Measurements from ENCODE around the gene ABLIM2. TPM values are rescaled to one million over a fixed set of nuclear protein-coding genes. Genes with fewer than 3 reads are reported as not detected.

ABLIM2 gene
- total and polyA plus RNA-seq, 2 donors (not counting 1 experiment from before 2014, with no cell fraction given), result 3.3 to 79.0 TPM

DNA sequence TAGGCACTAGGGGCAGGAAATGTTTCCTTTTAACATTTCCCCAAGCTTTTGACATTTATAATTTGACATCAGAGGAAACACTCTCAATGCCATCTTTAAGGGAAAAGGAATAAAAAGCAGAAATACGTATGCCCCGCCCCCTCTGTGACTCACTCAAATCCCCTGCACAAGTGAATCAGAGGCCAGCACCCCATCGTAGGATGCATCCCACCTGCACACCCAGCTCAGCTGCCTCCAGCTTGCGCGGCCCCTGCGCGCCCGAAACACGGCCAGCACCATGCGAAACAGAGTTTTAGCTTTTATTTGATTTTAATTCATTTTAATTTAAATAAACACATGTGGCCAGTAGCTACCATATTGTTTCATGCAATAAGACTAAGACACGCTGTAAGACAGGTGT, 29.5 kb downstream of the ABLIM2 start:
- Histone ChIP-seq H3K4me1 (ENCODE audit: control insufficient read depth in 2 of 2, insufficient read depth in 2 of 2, low read length in 2 of 2) (peaks cover 0 to 6% of the 10 kb centered on the region in 2 donors), H3K9me3 (ENCODE audit: control extremely low read depth in 1 of 3, control insufficient read depth in 2 of 3, insufficient read depth in 1 of 3, low read length in 2 of 3) (peaks cover 0 to 6% (median 0%) of the 10 kb centered on the region in 3 donors), H4K20me1 (ENCODE audit: control insufficient read depth, insufficient read depth, low read length, poor library complexity, severe bottlenecking) (no peaks in the 10 kb centered on the region), H3K36me3 (replicated peaks in 1 of 2; ENCODE audit: control extremely low read depth in 1 of 2, control insufficient read depth in 1 of 2, extremely low read depth in 1 of 2, insufficient read depth in 2 of 2, low read length in 1 of 2) (no peaks in the 10 kb centered on the region), H3K27ac (ENCODE audit: low read length in 2 of 2) (no peak overlapping the region), H2AFZ (ENCODE audit: insufficient read depth, low read depth, low read length, poor library complexity, severe bottlenecking) (no peak overlapping the region), H3K4me3 (ENCODE audit: control extremely low read depth in 1 of 5, extremely low read depth in 1 of 5, insufficient read depth in 1 of 5, low read depth in 2 of 5, low read length in 4 of 5) (no peak overlapping the region), H3K4me2 (replicated peaks; ENCODE audit: low read depth, low read length, poor library complexity, severe bottlenecking) (no peak overlapping the region), H3K9ac (ENCODE audit: low read length) (no peak overlapping the region), H3K27me3 (replicated peaks in 1 of 4; ENCODE audit: control extremely low read depth in 1 of 4, control insufficient read depth in 3 of 4, insufficient read depth in 4 of 4, low read length in 3 of 4) (peaks cover 0 to 2% (median 0%) of the 10 kb centered on the region in 4 experiments), H3K79me2 (ENCODE audit: control insufficient read depth, insufficient read depth, low read length) (no peaks in the 10 kb centered on the region)
- Mint-ChIP-seq H3K27me3 (peaks cover 19% of the 10 kb centered on the region), H3K9me3 (ENCODE audit: insufficient read depth) (no peaks in the 10 kb centered on the region), H3K4me3 (no peak overlapping the region), H3K4me1 (peaks cover 9% of the 10 kb centered on the region), H3K27ac (no peak overlapping the region)
- 57% methylated on average over 2 of the region's 11 CpGs for WGBS (ENCODE audit: insufficient coverage)
- no peak for DNase-seq
- CTCF ChIA-PET, result no interaction called here
- no peak for ATAC-seq (ENCODE audit: low read depth)
- intact Hi-C loops (cut with micrococcal nuclease), result no loop called here
- POLR2A ChIA-PET, result no interaction called here
- TF ChIP-seq, protein P1, sequence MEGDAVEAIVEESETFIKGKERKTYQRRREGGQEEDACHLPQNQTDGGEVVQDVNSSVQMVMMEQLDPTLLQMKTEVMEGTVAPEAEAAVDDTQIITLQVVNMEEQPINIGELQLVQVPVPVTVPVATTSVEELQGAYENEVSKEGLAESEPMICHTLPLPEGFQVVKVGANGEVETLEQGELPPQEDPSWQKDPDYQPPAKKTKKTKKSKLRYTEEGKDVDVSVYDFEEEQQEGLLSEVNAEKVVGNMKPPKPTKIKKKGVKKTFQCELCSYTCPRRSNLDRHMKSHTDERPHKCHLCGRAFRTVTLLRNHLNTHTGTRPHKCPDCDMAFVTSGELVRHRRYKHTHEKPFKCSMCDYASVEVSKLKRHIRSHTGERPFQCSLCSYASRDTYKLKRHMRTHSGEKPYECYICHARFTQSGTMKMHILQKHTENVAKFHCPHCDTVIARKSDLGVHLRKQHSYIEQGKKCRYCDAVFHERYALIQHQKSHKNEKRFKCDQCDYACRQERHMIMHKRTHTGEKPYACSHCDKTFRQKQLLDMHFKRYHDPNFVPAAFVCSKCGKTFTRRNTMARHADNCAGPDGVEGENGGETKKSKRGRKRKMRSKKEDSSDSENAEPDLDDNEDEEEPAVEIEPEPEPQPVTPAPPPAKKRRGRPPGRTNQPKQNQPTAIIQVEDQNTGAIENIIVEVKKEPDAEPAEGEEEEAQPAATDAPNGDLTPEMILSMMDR (IDR thresholded peaks at IDR 0.05), result no peak
- TF ChIP-seq EZH2 (IDR thresholded peaks at IDR 0.05; ENCODE audit: borderline replicate concordance, insufficient read depth, low read depth, low read length, poor library complexity, severe bottlenecking), result no peak

DNA sequence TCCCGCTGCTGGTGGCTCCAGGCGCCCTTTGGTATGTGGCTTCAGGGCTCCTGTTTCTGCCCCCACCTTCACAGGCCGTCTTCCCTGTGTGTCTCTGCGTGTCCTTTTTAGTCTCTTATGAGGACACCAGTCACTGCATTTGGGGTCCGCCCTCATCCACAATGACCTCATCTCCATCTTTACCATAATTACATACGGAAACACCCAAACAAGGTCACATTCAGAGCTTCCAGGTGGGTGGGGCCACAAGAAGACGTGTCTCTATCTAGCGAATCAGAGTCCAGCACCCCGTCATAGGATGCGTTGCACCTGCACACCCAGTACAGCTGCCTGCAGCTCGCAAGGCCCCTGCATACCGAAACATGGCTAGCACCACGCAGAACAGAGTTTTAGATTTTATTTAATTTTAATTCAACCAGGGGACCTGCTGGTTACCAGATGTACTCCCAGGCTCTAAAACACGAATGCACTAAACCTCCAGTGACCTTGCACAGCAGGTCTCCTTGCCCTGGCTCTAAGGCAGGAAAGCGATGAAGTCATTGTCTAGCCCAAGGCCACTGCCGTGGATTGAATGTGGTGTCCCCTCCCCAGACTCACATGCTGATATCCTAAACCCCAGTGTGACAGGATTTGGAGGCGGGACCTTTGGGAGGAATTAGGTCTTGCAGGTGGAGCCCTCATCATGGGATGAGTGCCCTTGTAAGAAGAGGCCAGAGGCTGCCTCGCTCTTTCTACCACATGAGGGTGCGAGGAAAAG, 30.3 kb downstream of the ABLIM2 start:
- Mint-ChIP-seq H3K27ac (no peak overlapping the region), H3K4me1 (peaks cover 14% of the 10 kb centered on the region), H3K4me3 (no peak overlapping the region), H3K27me3 (peaks cover 18% of the 10 kb centered on the region), H3K9me3 (ENCODE audit: insufficient read depth) (no peaks in the 10 kb centered on the region)
- no peak for DNase-seq
- POLR2A ChIA-PET, result interaction anchor here (0.5 kb wide), 1 partner anchor 14 kb away, joined by 3 read pairs; no protein-coding TSS in a partner anchor
- Histone ChIP-seq H3K27ac (ENCODE audit: low read length in 2 of 2) (no peak overlapping the region), H3K4me3 (ENCODE audit: control extremely low read depth in 1 of 5, extremely low read depth in 1 of 5, insufficient read depth in 1 of 5, low read depth in 2 of 5, low read length in 4 of 5) (no peak overlapping the region), H2AFZ (ENCODE audit: insufficient read depth, low read depth, low read length, poor library complexity, severe bottlenecking) (no peak overlapping the region), H3K4me2 (replicated peaks; ENCODE audit: low read depth, low read length, poor library complexity, severe bottlenecking) (no peak overlapping the region), H3K79me2 (ENCODE audit: control insufficient read depth, insufficient read depth, low read length) (no peaks in the 10 kb centered on the region), H3K27me3 (replicated peaks in 1 of 4; ENCODE audit: control extremely low read depth in 1 of 4, control insufficient read depth in 3 of 4, insufficient read depth in 4 of 4, low read length in 3 of 4) (no peaks in the 10 kb centered on the region), H3K9me3 (ENCODE audit: control extremely low read depth in 1 of 3, control insufficient read depth in 2 of 3, insufficient read depth in 1 of 3, low read length in 2 of 3) (no peaks in the 10 kb centered on the region), H3K9ac (ENCODE audit: low read length) (no peak overlapping the region), H3K4me1 (ENCODE audit: control insufficient read depth in 2 of 2, insufficient read depth in 2 of 2, low read length in 2 of 2) (peaks cover 0 to 6% of the 10 kb centered on the region in 2 donors), H4K20me1 (ENCODE audit: control insufficient read depth, insufficient read depth, low read length, poor library complexity, severe bottlenecking) (no peaks in the 10 kb centered on the region), H3K36me3 (replicated peaks in 1 of 2; ENCODE audit: control extremely low read depth in 1 of 2, control insufficient read depth in 1 of 2, extremely low read depth in 1 of 2, insufficient read depth in 2 of 2, low read length in 1 of 2) (no peaks in the 10 kb centered on the region)
- CTCF ChIA-PET, result no interaction called here
- TF ChIP-seq EZH2 (IDR thresholded peaks at IDR 0.05; ENCODE audit: borderline replicate concordance, insufficient read depth, low read depth, low read length, poor library complexity, severe bottlenecking), result no peak
- TF ChIP-seq, protein P1 (IDR thresholded peaks at IDR 0.05), result no peak
- intact Hi-C loops (cut with micrococcal nuclease), result no loop called here
- 91% methylated on average over 16 of the region's 19 CpGs for WGBS (ENCODE audit: insufficient coverage)
- ATAC-seq (ENCODE audit: low read depth), result no peak
